DMS 273 (cell line): Measurements from ENCODE around the gene C20orf173.
A peak's percentile ranks its signal among the peaks of the same experiment; 100 is the strongest.

Experiments used
- DNase-seq: peaks from one replicate; lab custom pipeline; 2025; ENCODE audit not compliant: unreplicated experiment; lab: John Stamatoyannopoulos, UW

C20orf173 gene

DNA sequence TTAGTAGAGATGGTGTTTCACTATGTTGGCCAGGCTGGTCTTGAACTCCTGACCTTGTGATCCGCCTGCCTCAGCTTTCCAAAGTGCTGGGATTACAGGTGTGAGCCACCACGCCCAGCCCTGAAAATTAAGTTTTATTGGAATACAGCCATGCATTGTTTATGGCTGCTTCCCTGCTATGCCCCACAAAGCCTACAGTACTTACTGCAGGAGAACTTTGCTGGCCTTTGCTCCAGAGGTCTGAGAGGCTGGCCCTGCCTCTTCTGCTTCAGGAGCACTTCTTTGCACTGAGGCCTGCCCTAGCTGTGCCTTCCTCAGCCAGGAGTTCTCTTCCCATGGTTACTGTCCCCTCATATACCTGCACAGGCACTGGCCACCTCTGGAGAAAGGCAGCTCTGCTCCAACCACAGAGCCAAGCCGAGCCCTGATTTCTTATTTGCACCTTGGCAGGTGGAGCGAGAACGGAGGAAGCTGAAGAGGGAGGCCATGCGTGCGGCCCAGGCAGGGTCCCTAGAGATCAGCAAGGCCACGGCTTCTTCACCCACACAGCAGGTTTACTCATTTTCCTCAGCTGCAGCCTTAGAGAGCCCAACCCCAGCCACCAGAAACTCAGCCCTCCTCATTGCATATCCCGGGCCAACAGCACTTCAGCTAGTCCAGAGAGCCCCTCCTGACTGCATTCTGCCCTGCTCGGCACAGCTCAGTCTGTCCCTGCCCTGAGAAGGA lies 20.8 kb downstream of the C20orf173 start:
- no peak for DNase-seq

DNA sequence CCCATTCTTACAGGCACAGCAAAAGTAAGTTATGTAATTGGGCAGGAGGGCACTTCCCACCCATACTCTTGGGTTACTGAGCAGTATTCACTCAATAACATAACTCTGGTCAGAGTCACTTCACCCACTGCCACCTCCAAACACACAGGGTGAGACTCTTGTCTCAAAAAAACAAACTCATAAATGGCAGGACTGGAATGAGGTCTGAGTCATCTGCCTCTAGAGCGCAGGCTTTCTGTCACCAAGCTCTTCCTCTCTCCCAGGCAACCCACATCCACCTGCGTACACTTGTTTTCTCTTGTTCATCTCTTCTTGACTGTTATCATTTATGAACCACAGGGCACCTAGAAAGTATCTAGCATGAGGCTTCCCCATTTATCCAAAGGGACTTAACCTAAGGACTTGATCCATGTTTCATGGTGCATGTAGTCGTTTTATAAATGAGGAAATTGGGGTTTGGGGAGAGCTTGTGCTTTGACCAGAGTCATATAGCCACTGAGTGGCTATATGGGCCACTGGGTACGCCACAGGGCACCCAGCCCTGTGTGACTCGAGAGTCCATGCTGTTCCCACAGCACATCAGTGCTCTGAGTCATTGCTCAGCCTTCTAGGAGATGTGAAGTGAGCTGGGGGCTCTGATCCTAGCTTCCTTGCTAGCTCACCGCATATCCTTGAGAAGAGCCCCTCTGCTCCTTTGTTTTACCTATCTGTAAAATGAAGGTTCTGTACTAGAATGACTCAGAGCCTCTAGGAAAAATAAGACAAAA lies 22.4 kb downstream of the C20orf173 start:
- DNase-seq: no peak

DNA sequence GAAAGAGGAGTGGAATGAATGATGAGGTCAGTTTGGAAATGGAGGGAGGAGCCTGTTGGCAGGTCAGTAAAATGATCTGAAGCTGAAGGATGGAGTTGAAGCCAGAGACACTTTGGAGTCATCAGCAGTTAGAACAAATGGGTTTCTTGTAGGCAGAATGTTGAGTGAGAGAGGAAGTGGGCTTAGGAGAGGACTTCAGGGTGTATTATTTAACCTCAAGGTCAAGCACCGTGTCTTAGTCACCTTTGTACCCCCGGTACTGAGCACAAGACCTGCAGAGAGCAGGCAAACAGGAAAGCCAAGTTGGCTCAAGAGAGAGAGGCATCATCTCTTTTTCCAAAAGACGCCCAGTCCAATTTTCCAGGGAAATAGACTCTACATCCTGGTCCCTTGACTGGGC lies 23.3 kb downstream of the C20orf173 start:
- no peak for DNase-seq

DNA sequence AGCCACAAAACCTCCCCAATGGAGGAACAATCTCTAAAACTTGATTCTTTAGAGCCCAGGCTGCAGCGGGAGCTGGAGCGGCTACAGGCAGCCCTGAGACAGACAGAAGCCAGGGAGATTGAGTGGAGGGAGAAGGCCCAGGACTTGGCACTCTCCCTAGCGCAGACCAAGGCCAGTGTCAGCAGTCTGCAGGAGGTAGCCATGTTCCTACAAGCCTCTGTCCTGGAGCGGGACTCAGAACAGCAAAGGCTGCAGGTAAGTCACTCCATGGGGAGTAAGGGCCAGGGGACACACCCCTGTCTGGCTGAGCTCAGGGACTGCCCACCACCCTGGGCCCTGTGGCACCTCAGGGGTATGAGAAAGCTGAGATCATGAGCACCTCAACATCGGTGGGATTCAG lies 24.7 kb downstream of the C20orf173 start:
- DNase-seq: no peak

DNA sequence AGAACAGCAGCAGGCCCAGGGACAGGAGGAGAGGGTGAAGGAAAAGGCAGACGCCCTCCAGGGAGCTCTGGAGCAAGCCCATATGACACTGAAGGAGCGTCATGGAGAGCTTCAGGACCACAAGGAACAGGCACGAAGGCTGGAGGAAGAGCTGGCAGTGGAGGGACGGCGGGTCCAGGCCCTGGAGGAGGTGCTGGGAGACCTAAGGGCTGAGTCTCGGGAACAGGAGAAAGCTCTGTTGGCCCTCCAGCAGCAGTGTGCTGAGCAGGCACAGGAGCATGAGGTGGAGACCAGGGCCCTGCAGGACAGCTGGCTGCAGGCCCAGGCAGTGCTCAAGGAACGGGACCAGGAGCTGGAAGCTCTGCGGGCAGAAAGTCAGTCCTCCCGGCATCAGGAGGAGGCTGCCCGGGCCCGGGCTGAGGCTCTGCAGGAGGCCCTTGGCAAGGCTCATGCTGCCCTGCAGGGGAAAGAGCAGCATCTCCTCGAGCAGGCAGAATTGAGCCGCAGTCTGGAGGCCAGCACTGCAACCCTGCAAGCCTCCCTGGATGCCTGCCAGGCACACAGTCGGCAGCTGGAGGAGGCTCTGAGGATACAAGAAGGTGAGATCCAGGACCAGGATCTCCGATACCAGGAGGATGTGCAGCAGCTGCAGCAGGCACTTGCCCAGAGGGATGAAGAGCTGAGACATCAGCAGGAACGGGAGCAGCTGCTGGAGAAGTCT lies 25.5 kb downstream of the C20orf173 start:
- peak; percentile 85 for DNase-seq

DNA sequence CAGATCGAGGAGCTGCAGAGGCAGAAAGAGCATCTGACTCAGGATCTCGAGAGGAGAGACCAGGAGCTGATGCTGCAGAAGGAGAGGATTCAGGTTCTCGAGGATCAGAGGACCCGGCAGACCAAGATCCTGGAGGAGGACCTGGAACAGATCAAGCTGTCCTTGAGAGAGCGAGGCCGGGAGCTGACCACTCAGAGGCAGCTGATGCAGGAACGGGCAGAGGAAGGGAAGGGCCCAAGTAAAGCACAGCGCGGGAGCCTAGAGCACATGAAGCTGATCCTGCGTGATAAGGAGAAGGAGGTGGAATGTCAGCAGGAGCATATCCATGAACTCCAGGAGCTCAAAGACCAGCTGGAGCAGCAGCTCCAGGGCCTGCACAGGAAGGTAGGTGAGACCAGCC lies 26.2 kb downstream of the C20orf173 start:
- no peak for DNase-seq

DNA sequence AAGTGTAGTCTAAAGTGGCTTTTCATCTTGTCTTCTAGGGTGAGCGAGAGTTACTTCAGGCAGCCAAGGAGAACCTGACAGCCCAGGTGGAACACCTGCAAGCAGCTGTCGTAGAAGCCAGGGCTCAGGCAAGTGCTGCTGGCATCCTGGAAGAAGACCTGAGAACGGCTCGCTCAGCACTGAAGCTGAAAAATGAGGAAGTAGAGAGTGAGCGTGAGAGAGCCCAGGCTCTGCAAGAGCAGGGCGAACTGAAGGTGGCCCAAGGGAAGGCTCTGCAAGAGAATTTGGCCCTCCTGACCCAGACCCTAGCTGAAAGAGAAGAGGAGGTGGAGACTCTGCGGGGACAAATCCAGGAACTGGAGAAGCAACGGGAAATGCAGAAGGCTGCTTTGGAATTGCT lies 27.1 kb downstream of the C20orf173 start:
- no peak for DNase-seq

DNA sequence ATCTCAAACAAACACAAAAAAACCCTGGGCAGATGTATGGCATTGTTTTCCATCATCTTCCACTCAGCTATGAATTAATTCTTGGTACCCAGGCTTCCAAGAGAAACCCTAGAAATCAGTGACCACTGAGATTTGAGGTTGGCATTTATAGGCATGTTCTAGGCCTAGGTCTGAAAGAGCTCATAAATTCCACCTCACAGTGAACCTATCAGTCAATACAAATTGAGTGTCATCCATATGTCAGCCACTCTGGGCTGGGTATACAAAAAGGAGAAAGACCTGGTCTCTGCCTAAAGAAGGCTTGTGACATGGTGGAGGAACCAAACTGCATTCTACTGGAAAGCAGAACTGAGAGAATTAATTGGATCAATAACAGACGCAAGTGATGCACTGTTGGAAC lies 30.2 kb downstream of the C20orf173 start:
- no peak for DNase-seq

DNA sequence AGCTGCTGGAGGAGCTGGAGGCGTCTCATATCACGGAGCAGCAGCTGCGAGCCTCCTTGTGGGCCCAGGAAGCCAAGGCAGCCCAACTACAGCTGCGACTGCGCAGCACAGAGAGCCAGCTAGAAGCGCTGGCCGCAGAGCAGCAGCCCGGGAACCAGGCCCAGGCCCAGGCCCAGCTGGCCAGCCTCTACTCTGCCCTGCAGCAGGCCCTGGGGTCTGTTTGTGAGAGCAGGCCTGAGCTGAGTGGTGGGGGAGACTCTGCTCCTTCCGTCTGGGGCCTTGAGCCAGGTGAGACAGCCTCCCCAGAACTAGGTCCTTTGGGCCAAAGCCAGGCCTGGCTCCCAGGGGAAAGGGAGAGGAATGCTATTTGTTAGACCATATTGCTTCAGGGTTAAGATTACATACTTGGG lies 31.7 kb downstream of the C20orf173 start:
- peak; percentile 97 for DNase-seq

DNA sequence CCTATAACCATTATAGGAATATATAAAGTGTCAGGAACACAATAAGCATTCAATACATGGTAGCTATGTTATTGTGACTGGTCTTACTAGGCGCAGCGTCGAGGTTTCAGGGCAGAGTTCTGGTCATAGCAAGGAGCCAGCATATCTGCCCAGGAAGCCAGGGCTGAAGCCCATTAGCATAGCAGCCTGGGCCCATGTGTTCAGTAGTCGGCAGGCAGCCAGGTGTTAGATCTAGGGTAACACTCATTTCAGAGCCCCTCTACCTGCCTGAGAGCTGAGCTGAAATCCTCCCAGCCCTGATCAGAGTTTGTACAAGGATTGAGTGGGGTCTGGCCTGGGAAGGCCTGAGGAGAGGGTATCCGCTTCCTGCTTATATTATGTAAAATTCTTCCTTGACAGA lies 32.1 kb downstream of the C20orf173 start:
- peak; percentile 94 for DNase-seq

DNA sequence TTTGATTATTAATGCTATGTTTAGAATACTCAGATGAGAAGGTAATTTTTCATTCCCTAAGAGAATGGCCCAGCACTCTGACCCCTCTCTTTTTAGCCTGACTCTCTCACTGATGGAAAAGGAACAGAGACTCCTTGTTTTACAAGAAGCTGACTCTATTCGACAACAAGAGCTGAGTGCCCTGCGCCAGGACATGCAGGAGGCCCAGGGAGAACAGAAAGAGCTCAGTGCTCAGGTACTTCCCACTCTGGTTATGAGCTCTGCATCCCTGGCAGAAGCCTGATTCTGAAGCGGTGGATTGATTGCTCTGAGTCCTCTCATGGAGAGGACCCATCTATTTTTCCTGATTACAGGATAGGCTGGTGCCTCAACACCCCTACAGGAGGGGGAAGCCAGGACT lies 33.0 kb downstream of the C20orf173 start:
- no peak for DNase-seq

DNA sequence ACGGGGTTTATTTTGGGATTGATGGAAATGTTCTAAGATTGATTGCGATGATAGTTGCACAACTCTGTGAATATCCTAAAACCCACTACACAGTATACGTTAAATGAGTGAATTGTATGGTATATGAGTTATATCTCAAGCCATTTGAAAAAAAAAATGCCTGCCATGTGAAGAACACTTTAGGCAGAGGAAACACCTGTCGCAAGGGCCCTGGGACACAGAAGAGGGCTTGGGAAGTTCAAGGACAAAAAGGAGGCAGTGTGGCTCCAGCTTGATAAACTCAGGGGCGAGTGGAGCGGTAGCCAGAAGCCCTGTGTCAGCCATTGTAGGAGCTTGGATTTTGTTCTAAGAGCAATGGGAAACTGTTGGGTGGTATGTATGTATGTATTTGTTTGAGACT lies 37.1 kb downstream of the C20orf173 start:
- no peak for DNase-seq

DNA sequence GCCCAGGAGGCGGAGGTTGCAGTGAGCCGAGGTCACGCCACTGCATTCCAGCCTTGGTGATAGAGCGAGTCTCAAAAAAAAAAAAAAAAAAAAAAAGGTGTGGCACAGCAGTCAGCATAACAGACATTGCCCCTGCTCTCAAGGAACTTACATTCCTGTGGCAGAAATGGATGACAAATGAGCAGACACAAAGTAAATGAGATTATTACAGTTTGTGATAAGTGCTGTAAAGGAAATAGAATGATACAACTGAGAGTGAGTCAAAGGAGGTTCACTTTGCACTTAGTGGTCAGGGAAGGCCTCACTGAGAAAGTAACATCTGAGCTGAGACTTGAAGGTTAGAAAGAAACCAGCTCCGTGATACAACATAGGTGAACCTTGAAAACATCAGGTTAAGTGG lies 37.6 kb downstream of the C20orf173 start:
- DNase-seq: no peak

DNA sequence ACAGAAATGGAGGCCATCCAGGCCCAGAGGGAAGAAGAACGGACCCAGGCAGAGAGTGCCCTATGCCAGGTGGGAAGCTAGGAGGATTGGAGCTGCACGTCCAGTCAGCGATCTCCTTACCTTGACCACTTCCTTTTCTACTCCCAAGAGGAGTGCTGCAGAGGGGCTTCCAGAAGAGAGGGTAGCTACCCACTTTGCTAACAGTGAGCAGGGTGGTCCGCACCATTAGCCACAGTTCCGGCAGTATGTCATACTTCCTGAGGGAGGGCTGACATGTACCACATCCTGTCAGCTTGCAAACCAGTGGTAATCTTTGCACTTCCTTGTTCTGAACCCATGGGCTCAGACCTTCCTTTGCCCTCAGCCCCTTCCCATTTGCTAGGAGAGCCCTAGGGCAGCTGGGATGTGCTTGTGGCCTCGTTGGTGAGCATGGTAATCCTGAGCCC lies 38.7 kb downstream of the C20orf173 start:
- DNase-seq: no peak

DNA sequence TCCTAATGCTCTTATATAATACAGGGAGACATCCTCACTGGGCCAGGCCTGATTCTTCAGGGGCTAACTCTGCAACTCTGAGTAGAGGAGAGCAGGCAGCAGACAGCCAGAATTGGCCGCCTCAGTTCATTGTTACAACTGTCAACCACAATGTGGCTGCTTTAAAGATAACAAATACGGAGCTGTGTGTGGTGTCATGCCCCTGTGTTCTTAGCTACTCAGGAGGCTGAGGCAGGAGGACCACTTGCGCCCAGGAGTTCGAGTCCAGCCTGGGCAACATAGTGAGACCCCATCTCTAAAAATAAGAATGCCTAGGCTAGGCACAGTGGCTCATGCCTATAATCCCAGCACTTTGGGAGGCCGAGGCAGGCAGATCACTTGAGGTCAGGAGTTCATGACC lies 39.7 kb downstream of the C20orf173 start:
- no peak for DNase-seq

DNA sequence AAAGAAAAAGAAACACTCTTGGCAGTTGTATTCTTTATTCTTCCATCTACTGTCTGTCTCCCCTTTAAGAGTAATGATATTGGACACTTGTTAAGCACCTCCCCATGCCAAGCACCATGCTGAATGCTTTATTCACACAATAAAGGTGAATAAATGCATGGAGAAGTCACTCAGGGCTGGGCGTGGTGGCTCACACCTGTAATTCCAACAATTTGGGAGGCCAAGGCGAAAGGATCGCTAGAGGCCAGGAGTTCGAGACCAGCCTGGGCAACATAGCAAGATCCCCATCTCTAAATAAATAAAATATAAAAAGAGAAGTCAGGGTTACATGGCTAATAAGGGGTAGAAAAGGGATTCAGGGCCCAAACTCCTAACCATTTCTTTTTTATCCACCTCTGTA lies 42.0 kb downstream of the C20orf173 start:
- DNase-seq: no peak

DNA sequence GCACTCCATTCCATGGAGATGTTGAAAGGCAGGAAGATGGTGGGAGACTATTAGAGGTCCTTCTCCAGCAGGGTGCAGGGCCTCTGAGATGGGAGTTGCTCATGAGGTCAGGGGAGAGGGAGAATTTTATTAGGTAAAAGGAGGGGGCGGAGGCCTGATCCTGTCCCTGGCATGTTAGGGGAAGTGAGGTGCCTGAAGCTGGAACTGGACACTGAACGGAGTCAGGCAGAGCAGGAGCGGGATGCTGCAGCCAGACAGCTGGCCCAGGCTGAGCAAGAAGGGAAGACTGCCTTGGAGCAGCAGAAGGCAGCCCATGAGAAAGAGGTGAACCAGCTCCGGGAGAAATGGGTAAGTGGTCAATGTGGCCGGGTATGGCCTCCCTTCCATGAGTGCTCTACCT lies 49.7 kb downstream of the C20orf173 start:
- no peak for DNase-seq

DNA sequence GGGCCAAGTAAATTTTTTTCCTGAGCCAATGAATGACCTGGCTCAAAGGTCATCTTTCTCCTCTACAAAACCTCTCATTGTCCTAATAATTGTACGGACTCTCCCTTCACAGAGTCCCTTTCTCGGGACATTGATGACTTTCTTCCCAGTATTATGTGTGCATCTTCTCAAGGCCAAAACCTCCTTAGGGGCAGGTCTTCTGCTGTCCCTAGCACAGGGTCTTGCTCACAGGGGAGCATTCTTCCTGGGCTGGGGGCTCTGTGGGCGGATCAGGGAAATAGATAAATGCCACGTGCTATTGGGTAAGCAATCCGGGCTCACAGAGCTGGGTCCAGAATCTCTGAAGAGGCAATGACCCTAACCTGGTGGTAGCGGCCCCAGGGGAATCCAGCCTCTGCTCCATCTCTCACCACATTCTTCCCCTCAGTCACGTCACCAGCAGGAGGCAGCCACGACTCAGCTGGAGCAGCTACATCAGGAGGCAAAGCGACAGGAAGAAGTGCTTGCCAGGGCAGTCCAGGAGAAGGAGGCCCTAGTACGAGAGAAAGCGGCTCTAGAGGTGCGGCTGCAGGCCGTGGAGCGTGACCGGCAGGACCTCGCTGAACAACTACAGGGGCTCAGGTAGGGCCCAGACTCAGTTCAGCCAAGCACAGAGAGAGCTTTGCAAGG lies 50.5 kb downstream of the C20orf173 start:
- DNase-seq: peak; percentile 26
